Breast epithelium (tissue), 3 donors: ENCODE data around the gene IGFBP7.

Experiments
- POLR2A ChIP-seq: fragments of 450-650 bp; IDR thresholded peaks from one replicate; pipeline ENCODE4 v1.6.1; 2016; ENCODE audit warnings: antibody characterized with exemption, mild to moderate bottlenecking, moderate library complexity
- POLR2AphosphoS5 ChIP-seq, 3 donors: sonication (generic); formaldehyde crosslinking; IDR thresholded peaks; one replicate each; pipeline ENCODE4 v1.6.1; 2017; ENCODE audit warnings: antibody characterized with exemption in 3 of 3
- TF ChIP-seq, protein P1 (sequence below), 3 donors: fragments of 450-650 bp; IDR thresholded peaks; one replicate each; pipeline ENCODE4 v1.5.1; 2016 to 2017; ENCODE audit warnings: antibody characterized with exemption in 3 of 3, mild to moderate bottlenecking in 3 of 3, moderate library complexity in 3 of 3

DNA sequence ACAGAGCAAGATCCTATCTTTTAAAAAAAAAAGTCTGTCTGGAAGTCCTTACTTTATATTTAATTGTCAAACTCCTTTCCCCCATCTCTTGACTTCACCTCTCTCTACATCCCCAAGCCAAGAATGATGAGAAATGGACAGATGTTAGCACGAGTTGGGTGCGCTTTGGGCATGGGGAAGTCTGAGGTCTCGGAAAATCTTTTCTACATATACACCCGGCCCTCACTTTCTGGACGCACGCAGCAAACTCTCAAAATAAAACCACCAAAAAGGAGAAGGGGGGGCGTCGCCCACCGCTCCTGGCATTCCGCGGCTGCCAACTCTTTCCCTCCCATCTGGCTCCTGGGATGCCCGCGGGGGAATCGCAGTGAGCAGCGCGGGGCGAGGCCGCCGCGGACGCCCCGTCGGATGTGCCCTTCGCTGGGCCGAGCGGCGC lies 756 bp downstream of the IGFBP7 start:
- TF ChIP-seq, protein P1, sequence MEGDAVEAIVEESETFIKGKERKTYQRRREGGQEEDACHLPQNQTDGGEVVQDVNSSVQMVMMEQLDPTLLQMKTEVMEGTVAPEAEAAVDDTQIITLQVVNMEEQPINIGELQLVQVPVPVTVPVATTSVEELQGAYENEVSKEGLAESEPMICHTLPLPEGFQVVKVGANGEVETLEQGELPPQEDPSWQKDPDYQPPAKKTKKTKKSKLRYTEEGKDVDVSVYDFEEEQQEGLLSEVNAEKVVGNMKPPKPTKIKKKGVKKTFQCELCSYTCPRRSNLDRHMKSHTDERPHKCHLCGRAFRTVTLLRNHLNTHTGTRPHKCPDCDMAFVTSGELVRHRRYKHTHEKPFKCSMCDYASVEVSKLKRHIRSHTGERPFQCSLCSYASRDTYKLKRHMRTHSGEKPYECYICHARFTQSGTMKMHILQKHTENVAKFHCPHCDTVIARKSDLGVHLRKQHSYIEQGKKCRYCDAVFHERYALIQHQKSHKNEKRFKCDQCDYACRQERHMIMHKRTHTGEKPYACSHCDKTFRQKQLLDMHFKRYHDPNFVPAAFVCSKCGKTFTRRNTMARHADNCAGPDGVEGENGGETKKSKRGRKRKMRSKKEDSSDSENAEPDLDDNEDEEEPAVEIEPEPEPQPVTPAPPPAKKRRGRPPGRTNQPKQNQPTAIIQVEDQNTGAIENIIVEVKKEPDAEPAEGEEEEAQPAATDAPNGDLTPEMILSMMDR (IDR thresholded peaks at IDR 0.05) = no peak
- no peak for TF ChIP-seq POLR2AphosphoS5 (IDR thresholded peaks at IDR 0.05)
- no peak for TF ChIP-seq POLR2A
